K562 (cell line): ENCODE results near the gene TCFL5. TPM values are rescaled to one million over a fixed set of nuclear protein-coding genes. Genes with fewer than 3 reads are reported as not detected.

Source experiments
- CREB1 ChIP-seq, 2 experiments: sonication (generic) in 1 of 2; formaldehyde crosslinking in 1 of 2; IDR thresholded peaks; 2 replicates each; pipeline versions ENCODE4 v1.6.1 to v1.8.0; 2012 to 2022; ENCODE audit warnings: inconsistent platforms in 1 of 2, mild to moderate bottlenecking in 1 of 2, missing genetic modification reagents in 1 of 2, moderate library complexity in 1 of 2
- ESRRB ChIP-seq: fragments of 250-450 bp; sonication (Bioruptor Pico); IDR thresholded peaks from 2 replicates; pipeline ENCODE4 v1.5.0; 2020; ENCODE audit warnings: mild to moderate bottlenecking, moderate library complexity, borderline replicate concordance
- ETS2 ChIP-seq: IDR thresholded peaks from 2 replicates; pipeline ENCODE4 v1.6.1; 2016; ENCODE audit warnings: borderline replicate concordance, missing genetic modification characterization, mild to moderate bottlenecking, moderate library complexity, missing compliant biosample characterization; ENCODE audit not compliant: poor library complexity, severe bottlenecking
- HMBOX1 ChIP-seq: sonication (generic); IDR thresholded peaks from 2 replicates; pipeline ENCODE4 v1.6.1; 2016
- KDM1A ChIP-seq, 2 experiments: fragments of 450-650 bp; IDR thresholded peaks; 2 replicates each; pipeline ENCODE4 v1.6.1; 2016; ENCODE audit warnings: mild to moderate bottlenecking in 2 of 2
- MGA ChIP-seq: fragments of 450-650 bp; IDR thresholded peaks from 2 replicates; pipeline ENCODE4 v1.6.1; 2016; ENCODE audit warnings: mild to moderate bottlenecking, moderate library complexity
- RBFOX2 ChIP-seq: fragments of 200-400 bp; formaldehyde crosslinking; IDR thresholded peaks from 2 replicates; pipeline ENCODE4 v1.6.1; 2017; ENCODE audit warnings: low read depth, mild to moderate bottlenecking, low read length, moderate library complexity
- ZBTB11 ChIP-seq, 3 experiments: fragments of 200-800 bp in 1 of 3; fragments of 250-450 bp in 1 of 3; fragments of 450-650 bp in 1 of 3; sonication (Bioruptor Pico) in 1 of 3; sonication (Bioruptor generic) in 1 of 3; formaldehyde crosslinking in 1 of 3; IDR thresholded peaks; 2 replicates each; pipeline versions ENCODE4 v1.6.1 to v1.8.0; 2016 to 2022; ENCODE audit warnings: mild to moderate bottlenecking in 2 of 3, missing genetic modification characterization in 2 of 3, missing compliant biosample characterization in 1 of 3, moderate library complexity in 1 of 3
- polyA plus RNA-seq, 8 experiments: library from polyadenylated mRNA; depleted of rRNA in 4 of 8; stranded (reverse) in 5 of 8; unstranded in 3 of 8; fragments of >200 nt; fragmentation: Nextera tagmentation in 2 of 8; fragmentation: Illumina TruSeq in 1 of 8; extraction: Ambion mirVana in 2 of 8; extraction: Trizol in 1 of 8; gene quantifications; 2 replicates each; pipeline versions ENCODE4 v1.2.1 to v1.2.3, GENCODE V29; 2011 to 2014; ENCODE audit warnings: inconsistent platforms in 1 of 8, missing spikeins in 1 of 8
- total RNA-seq, 7 experiments: library from RNA; depleted of rRNA in 6 of 7; stranded (reverse); fragments of >200 nt in 6 of 7; fragmentation: Illumina TruSeq in 2 of 7; extraction: Trizol in 2 of 7; gene quantifications; 2 replicates each; pipeline versions ENCODE4 v1.2.1 to v1.2.3, GENCODE V29; 2011 to 2021; ENCODE audit warnings: low replicate concordance in 1 of 7

The TCFL5 gene
- total and polyA plus RNA-seq, 9 of the 15 experiments (the other 6 are each of a cell fraction or from before 2014, with no cell fraction given) = 1.00 to 12.6 (median 9.1) TPM

GRCh38 chr20:62794007-62794724, 67.5 kb downstream of the TCFL5 start (continued):
- 0 out of 2 replicates have a peak, but pooled peaks have one; percentile 27 for TF ChIP-seq MGA
- TF ChIP-seq ZBTB11 (CRISPR knock-in tag; IDR thresholded peaks at IDR 0.05) = peak in 2 of 3 experiments; percentile 11 to 69; a peak in 2 of 6 replicates
- no peak for TF ChIP-seq KDM1A (IDR thresholded peaks at IDR 0.05)
- peak; percentile 90 for TF ChIP-seq RBFOX2
- TF ChIP-seq HMBOX1 = no peak
- peak; percentile 62 for TF ChIP-seq CREB1 (IDR thresholded peaks at IDR 0.05)
- TF ChIP-seq CREB1 (CRISPR knock-in tag; IDR thresholded peaks at IDR 0.05) = no peak
- no peak for TF ChIP-seq ETS2 (tag)
- TF ChIP-seq ESRRB (CRISPR knock-in tag) = no peak
